ENCODE results near the gene TUBB. TPM values are rescaled to one million over a fixed set of nuclear protein-coding genes. Genes with fewer than 3 reads are reported as not detected.

TUBB gene
- total and polyA plus RNA-seq, 9 donors: 242 to 772 (median 630) TPM

GRCh38 chr6:30681766-30682142 is 38.4 kb upstream of the TUBB start:
- Histone ChIP-seq H3K4me3 (peak overlapping the region; percentile 54), H3K36me3 (no peaks in the 10 kb centered on the region), H3K27me3 (no peaks in the 10 kb centered on the region), H3K4me1 (ENCODE audit: insufficient read depth) (peaks cover 15% of the 10 kb centered on the region), H3K9me3 (no peaks in the 10 kb centered on the region), H3K27ac (peak overlapping the region in 1 of 2 donors; percentile 95)
- DNase-seq: no peak
- intact Hi-C loops (cut with DNase I): loop anchor here in 2 of 4 donors (2.0 to 10.0 kb wide), 2 partner anchors 41 to 203 kb away; partner anchors contain the start of gene DDR1 (in 2 of the 2)
- WGBS, 3 donors: 24 to 32% (median 26%) methylated on average over 4 of the region's 4 CpGs
- no peak for TF ChIP-seq EP300 (IDR thresholded peaks at IDR 0.05)
- TF ChIP-seq POLR2A (IDR thresholded peaks at IDR 0.05): no peak
- no peak for TF ChIP-seq CTCF (IDR thresholded peaks at IDR 0.05)

GRCh38 chr6:30682143-30683117 is 37.7 kb upstream of the TUBB start:
- 14 to 17% (median 16%) methylated on average over 10 to 11 of the region's 11 CpGs for WGBS, 3 donors
- no peak for TF ChIP-seq POLR2A (IDR thresholded peaks at IDR 0.05)
- no peak for TF ChIP-seq CTCF (IDR thresholded peaks at IDR 0.05)
- no peak for TF ChIP-seq EP300 (IDR thresholded peaks at IDR 0.05)
- no peaks in the 10 kb centered on the region for H3K9me3 ChIP-seq
- peak; percentile 68 to 81 (median 74) for DNase-seq
- intact Hi-C loops (cut with DNase I): loop anchor here in 2 of 4 donors (10.0 kb wide), 1 partner anchor 202 kb away; the partner anchor contains the start of gene DDR1 (in 2 of the 2)
- H3K36me3 ChIP-seq: no peaks in the 10 kb centered on the region
- H3K27me3 ChIP-seq: no peaks in the 10 kb centered on the region
- H3K4me1 ChIP-seq (ENCODE audit: insufficient read depth): peaks cover 15% of the 10 kb centered on the region
- peak overlapping the region; percentile 54 for H3K4me3 ChIP-seq
- peak overlapping the region; percentile 95 to 96 for H3K27ac ChIP-seq

- no peaks in the 10 kb centered on the region for H3K27me3 ChIP-seq
- TF ChIP-seq POLR2A (IDR thresholded peaks at IDR 0.05) (no peak), CTCF (IDR thresholded peaks at IDR 0.05) (no peak), EP300 (IDR thresholded peaks at IDR 0.05) (no peak)
- H3K4me3 ChIP-seq: peak overlapping the region; percentile 54
- WGBS, 3 donors: 10 to 12% (median 11%) methylated on average over 7 of the region's 7 CpGs
- peak in 2 of 5 donors; percentile 60 to 61 for DNase-seq
- intact Hi-C loops (cut with DNase I): loop anchor here in 2 of 4 donors (10.0 kb wide), 1 partner anchor 201 kb away; the partner anchor contains the start of gene DDR1 (in 2 of the 2)
- H3K36me3 ChIP-seq: no peaks in the 10 kb centered on the region
- H3K9me3 ChIP-seq: no peaks in the 10 kb centered on the region
- peak overlapping the region; percentile 95 to 96 for H3K27ac ChIP-seq
- H3K4me1 ChIP-seq (ENCODE audit: insufficient read depth): peaks cover 15% of the 10 kb centered on the region
Observed at GRCh38 chr6:30683183-30683979, 36.8 kb upstream of the TUBB start.

- H3K36me3 ChIP-seq: no peaks in the 10 kb centered on the region
- intact Hi-C loops (cut with DNase I): loop anchor here in 2 of 4 donors (10.0 kb wide), 1 partner anchor 201 kb away; the partner anchor contains the start of gene DDR1 (in 2 of the 2)
- H3K4me1 ChIP-seq (ENCODE audit: insufficient read depth): peaks cover 15% of the 10 kb centered on the region
- 16 to 25% (median 24%) methylated on average over 2 of the region's 2 CpGs for WGBS, 3 donors
- DNase-seq: no peak
- peak overlapping the region; percentile 54 for H3K4me3 ChIP-seq
- TF ChIP-seq EP300 (IDR thresholded peaks at IDR 0.05) (no peak), CTCF (IDR thresholded peaks at IDR 0.05) (no peak), POLR2A (IDR thresholded peaks at IDR 0.05) (no peak)
- peak overlapping the region; percentile 95 to 96 for H3K27ac ChIP-seq
- no peaks in the 10 kb centered on the region for H3K9me3 ChIP-seq
- H3K27me3 ChIP-seq: no peaks in the 10 kb centered on the region
Observed at GRCh38 chr6:30683980-30684338, 36.2 kb upstream of the TUBB start.
